ENCODE data around the gene RRP1. TPM values are rescaled to one million over a fixed set of nuclear protein-coding genes. Genes with fewer than 3 reads are reported as not detected.

Gene RRP1
- total and polyA plus RNA-seq, 8 donors = 7.6 to 18.4 (median 12.3) TPM

GRCh38 chr21:43805275-43805800, 16.0 kb downstream of the RRP1 start:
- WGBS, 2 donors = 86 to 94% methylated on average over 14 of the region's 14 CpGs
- Histone ChIP-seq H3K4me1 (no peaks in the 10 kb centered on the region), H3K4me3 (no peak overlapping the region), H3K9me3 (no peaks in the 10 kb centered on the region), H3K27me3 (no peaks in the 10 kb centered on the region), H3K27ac (no peak overlapping the region), H3K36me3 (peaks cover 0 to 13% (median 0%) of the 10 kb centered on the region in 3 donors)
- ATAC-seq = no peak
- intact Hi-C loops (cut with DNase I) = loop anchor here in 1 of 3 donors (10.0 kb wide), 2 partner anchors 149 to 179 kb away; no protein-coding TSS in a partner anchor
- no peak for FAIRE-seq
- DNase-seq = no peak
- no peak for TF ChIP-seq CTCF (IDR thresholded peaks at IDR 0.05)

GRCh38 chr21:43806017-43806710, 16.8 kb downstream of the RRP1 start:
- Histone ChIP-seq H3K36me3 (peaks cover 0 to 13% (median 0%) of the 10 kb centered on the region in 3 donors), H3K27me3 (no peaks in the 10 kb centered on the region), H3K4me3 (no peak overlapping the region), H3K4me1 (no peaks in the 10 kb centered on the region), H3K9me3 (no peaks in the 10 kb centered on the region), H3K27ac (no peak overlapping the region)
- no peak for ATAC-seq
- 86 to 89% methylated on average over 21 of the region's 21 CpGs for WGBS, 2 donors
- no peak for FAIRE-seq
- no peak for DNase-seq
- no peak for TF ChIP-seq CTCF (IDR thresholded peaks at IDR 0.05)
- intact Hi-C loops (cut with DNase I) = loop anchor here in 1 of 3 donors (10.0 kb wide), 2 partner anchors 149 to 179 kb away; no protein-coding TSS in a partner anchor

GRCh38 chr21:43808367-43808766, 19.0 kb downstream of the RRP1 start:
- Histone ChIP-seq H3K36me3 (no peaks in the 10 kb centered on the region), H3K27ac (no peak overlapping the region), H3K4me3 (no peak overlapping the region), H3K4me1 (no peaks in the 10 kb centered on the region), H3K27me3 (no peaks in the 10 kb centered on the region), H3K9me3 (no peaks in the 10 kb centered on the region)
- intact Hi-C loops (cut with DNase I) = loop anchor here in 1 of 3 donors (10.0 kb wide), 2 partner anchors 146 to 176 kb away; no protein-coding TSS in a partner anchor
- no peak for TF ChIP-seq CTCF (IDR thresholded peaks at IDR 0.05)
- WGBS, 2 donors = 69 to 74% methylated on average over 18 of the region's 18 CpGs
- no peak for ATAC-seq
- DNase-seq = peak in 1 of 6 donors; percentile 74
- no peak for FAIRE-seq

- ATAC-seq (no peak), FAIRE-seq (no peak), DNase-seq (peak in 2 of 6 donors; percentile 51 to 55)
- no peak overlapping the region for H3K27ac ChIP-seq
- 66 to 76% methylated on average over 22 of the region's 22 CpGs for WGBS, 2 donors
- H3K36me3 ChIP-seq = no peaks in the 10 kb centered on the region
- intact Hi-C loops (cut with DNase I) = loop anchor here in 1 of 3 donors (10.0 kb wide), 2 partner anchors 146 to 176 kb away; no protein-coding TSS in a partner anchor
- H3K27me3 ChIP-seq = no peaks in the 10 kb centered on the region
- no peak for TF ChIP-seq CTCF (IDR thresholded peaks at IDR 0.05)
- H3K4me1 ChIP-seq = no peaks in the 10 kb centered on the region
- no peaks in the 10 kb centered on the region for H3K9me3 ChIP-seq
- no peak overlapping the region for H3K4me3 ChIP-seq
Observed at GRCh38 chr21:43808832-43809251, 19.5 kb downstream of the RRP1 start.

All from pancreas (tissue), 10 donors.